Vagina (tissue), 2 donors: ENCODE data around the gene SLC38A9.

Source experiments
- POLR2A ChIP-seq, 2 donors: fragments of 450-650 bp; IDR thresholded peaks; one replicate each; pipeline ENCODE4 v1.6.1; 2017; ENCODE audit warnings: antibody characterized with exemption in 2 of 2, mild to moderate bottlenecking in 2 of 2, moderate library complexity in 2 of 2
- TF ChIP-seq, protein P1 (sequence below), 3 experiments: fragments of 450-650 bp in 2 of 3; fragments of 200-600 bp in 1 of 3; sonication (generic) in 1 of 3; IDR thresholded peaks; one replicate each; pipeline ENCODE4 v1.5.1; 2017 to 2019; ENCODE audit warnings: antibody characterized with exemption in 3 of 3, mild to moderate bottlenecking in 2 of 3, moderate library complexity in 2 of 3

DNA sequence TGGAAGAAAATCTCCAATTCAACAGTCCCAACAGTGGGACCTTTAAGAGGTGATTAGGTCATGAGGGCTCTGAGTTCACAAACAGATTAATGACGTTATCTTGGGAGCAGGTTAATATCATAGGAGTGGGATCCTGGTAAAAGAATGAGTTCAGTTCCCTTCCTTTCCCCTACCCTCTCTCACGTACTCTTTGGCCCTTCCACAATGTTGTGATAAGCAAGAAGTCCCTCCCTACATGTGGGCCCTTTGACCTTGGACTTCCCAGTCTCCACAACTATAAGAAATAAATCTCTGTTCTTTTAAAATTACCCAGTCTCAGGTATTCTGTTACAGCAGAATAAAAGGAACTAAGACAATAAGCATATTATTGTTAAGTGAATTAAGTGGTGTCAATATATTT, 37.8 kb downstream of the SLC38A9 start:
- TF ChIP-seq, protein P1, sequence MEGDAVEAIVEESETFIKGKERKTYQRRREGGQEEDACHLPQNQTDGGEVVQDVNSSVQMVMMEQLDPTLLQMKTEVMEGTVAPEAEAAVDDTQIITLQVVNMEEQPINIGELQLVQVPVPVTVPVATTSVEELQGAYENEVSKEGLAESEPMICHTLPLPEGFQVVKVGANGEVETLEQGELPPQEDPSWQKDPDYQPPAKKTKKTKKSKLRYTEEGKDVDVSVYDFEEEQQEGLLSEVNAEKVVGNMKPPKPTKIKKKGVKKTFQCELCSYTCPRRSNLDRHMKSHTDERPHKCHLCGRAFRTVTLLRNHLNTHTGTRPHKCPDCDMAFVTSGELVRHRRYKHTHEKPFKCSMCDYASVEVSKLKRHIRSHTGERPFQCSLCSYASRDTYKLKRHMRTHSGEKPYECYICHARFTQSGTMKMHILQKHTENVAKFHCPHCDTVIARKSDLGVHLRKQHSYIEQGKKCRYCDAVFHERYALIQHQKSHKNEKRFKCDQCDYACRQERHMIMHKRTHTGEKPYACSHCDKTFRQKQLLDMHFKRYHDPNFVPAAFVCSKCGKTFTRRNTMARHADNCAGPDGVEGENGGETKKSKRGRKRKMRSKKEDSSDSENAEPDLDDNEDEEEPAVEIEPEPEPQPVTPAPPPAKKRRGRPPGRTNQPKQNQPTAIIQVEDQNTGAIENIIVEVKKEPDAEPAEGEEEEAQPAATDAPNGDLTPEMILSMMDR (IDR thresholded peaks at IDR 0.05): no peak
- TF ChIP-seq POLR2A (IDR thresholded peaks at IDR 0.05): no peak
